GM12874 (cell line): ENCODE measurements around the gene ZDHHC7.

Experiments used
- CTCF ChIP-seq: IDR thresholded peaks from 2 replicates; pipeline ENCODE4 v1.5.1; 2011; ENCODE audit warnings: low read depth, mild to moderate bottlenecking, control low read depth, low read length, moderate library complexity; ENCODE audit not compliant: insufficient read depth

The ZDHHC7 gene

GRCh38 chr16:84947022-84947421, 64.3 kb downstream of the ZDHHC7 start:
- no peak for TF ChIP-seq CTCF

GRCh38 chr16:84943620-84944019, 67.7 kb downstream of the ZDHHC7 start:
- TF ChIP-seq CTCF, result no peak

- no peak for TF ChIP-seq CTCF
Observed at GRCh38 chr16:84942786-84943185, 68.5 kb downstream of the ZDHHC7 start.

- TF ChIP-seq CTCF, result no peak
Observed at GRCh38 chr16:84941921-84942320, 69.4 kb downstream of the ZDHHC7 start.

GRCh38 chr16:84940670-84941551, 70.4 kb downstream of the ZDHHC7 start:
- no peak for TF ChIP-seq CTCF

- no peak for TF ChIP-seq CTCF
Observed at GRCh38 chr16:84937196-84938005, 73.9 kb downstream of the ZDHHC7 start.

GRCh38 chr16:84933774-84934631, 77.3 kb downstream of the ZDHHC7 start:
- no peak for TF ChIP-seq CTCF
